Upper lobe of left lung (tissue), 4 donors: ENCODE data around the gene PPIL1.

ENCODE experiments used
- POLR2A ChIP-seq, 4 donors: fragments of 450-650 bp; IDR thresholded peaks; one replicate each; pipeline ENCODE4 v1.5.1; 2016 to 2017; ENCODE audit warnings: antibody characterized with exemption in 4 of 4, mild to moderate bottlenecking in 2 of 4
- POLR2AphosphoS5 ChIP-seq, 2 donors: sonication (generic); formaldehyde crosslinking; IDR thresholded peaks; one replicate each; pipeline ENCODE4 v1.5.1; 2017; ENCODE audit warnings: antibody characterized with exemption in 2 of 2
- TF ChIP-seq, protein P1 (sequence below), 6 experiments: fragments of 450-650 bp in 4 of 6; fragments of 200-600 bp in 2 of 6; sonication (generic) in 2 of 6; IDR thresholded peaks; one replicate each; pipeline ENCODE4 v1.5.1; 2016 to 2019; ENCODE audit warnings: antibody characterized with exemption in 6 of 6

DNA sequence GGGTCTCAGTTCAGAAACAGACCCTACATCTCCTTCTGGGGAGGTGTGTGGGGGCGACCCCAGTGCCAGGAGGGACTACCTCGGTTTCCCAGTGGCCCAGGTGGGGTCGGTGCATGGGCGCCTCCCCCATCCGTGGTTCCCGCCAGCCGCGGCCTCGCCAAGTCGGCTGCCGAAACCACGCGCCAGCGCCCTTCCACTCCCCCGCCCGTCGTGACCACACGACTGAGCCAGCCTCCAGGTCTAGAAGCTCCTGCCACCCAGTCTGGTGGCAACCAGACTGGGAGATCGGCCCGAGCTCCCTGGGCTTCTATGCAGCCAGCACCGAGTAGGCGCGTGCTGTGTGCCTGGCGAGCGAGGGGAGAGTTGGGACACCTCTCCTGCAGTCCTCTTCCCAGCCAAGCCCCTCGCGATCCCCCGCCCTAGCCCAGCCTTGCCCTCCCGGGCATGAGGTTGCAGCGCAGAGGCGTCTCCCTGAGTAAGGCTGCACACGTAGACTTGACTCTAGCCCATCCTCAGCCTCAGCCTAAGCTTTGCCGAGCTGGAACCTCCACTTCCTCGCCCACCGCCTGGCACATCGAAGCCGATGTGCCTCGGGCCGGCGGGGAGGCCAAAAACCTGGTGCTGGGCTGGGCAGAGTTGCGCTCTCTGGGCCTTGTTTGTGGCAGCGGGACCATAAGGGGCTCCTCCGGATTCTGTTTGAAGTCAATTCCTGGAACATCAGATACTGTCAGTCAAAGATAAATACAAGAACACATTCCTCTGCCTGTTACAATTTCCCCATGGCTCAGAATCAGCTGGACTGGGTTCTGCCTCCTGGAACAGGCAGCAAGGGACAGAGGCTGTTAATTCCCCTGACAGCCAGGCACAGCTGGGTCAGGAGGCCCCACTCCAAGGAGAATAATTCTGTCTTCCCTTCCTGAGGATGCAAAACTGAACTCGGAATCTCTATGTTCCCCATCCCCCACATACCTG lies 33.9 kb downstream of the PPIL1 start:
- TF ChIP-seq, protein P1, sequence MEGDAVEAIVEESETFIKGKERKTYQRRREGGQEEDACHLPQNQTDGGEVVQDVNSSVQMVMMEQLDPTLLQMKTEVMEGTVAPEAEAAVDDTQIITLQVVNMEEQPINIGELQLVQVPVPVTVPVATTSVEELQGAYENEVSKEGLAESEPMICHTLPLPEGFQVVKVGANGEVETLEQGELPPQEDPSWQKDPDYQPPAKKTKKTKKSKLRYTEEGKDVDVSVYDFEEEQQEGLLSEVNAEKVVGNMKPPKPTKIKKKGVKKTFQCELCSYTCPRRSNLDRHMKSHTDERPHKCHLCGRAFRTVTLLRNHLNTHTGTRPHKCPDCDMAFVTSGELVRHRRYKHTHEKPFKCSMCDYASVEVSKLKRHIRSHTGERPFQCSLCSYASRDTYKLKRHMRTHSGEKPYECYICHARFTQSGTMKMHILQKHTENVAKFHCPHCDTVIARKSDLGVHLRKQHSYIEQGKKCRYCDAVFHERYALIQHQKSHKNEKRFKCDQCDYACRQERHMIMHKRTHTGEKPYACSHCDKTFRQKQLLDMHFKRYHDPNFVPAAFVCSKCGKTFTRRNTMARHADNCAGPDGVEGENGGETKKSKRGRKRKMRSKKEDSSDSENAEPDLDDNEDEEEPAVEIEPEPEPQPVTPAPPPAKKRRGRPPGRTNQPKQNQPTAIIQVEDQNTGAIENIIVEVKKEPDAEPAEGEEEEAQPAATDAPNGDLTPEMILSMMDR (IDR thresholded peaks at IDR 0.05): no peak
- no peak for TF ChIP-seq POLR2AphosphoS5 (IDR thresholded peaks at IDR 0.05)
- TF ChIP-seq POLR2A (IDR thresholded peaks at IDR 0.05): no peak
